WTC11 (cell line): Measurements from ENCODE around the gene PTPRG.

Experiments used
- TEAD1 ChIP-seq: sonication (generic); formaldehyde crosslinking; IDR thresholded peaks from 2 replicates; pipeline ENCODE4 v1.8.0; 2022; ENCODE audit warnings: mild to moderate bottlenecking, missing genetic modification reagents
- TF ChIP-seq, protein P1 (sequence below): fragments of 200-600 bp; IDR thresholded peaks from 2 replicates; pipeline ENCODE4 v1.8.0; 2022; ENCODE audit warnings: antibody characterized with exemption

GRCh38 chr3:61865466-61866152 lies 304.2 kb downstream of the PTPRG start:
- TF ChIP-seq TEAD1 (CRISPR knock-in tag): no peak
- TF ChIP-seq, protein P1, sequence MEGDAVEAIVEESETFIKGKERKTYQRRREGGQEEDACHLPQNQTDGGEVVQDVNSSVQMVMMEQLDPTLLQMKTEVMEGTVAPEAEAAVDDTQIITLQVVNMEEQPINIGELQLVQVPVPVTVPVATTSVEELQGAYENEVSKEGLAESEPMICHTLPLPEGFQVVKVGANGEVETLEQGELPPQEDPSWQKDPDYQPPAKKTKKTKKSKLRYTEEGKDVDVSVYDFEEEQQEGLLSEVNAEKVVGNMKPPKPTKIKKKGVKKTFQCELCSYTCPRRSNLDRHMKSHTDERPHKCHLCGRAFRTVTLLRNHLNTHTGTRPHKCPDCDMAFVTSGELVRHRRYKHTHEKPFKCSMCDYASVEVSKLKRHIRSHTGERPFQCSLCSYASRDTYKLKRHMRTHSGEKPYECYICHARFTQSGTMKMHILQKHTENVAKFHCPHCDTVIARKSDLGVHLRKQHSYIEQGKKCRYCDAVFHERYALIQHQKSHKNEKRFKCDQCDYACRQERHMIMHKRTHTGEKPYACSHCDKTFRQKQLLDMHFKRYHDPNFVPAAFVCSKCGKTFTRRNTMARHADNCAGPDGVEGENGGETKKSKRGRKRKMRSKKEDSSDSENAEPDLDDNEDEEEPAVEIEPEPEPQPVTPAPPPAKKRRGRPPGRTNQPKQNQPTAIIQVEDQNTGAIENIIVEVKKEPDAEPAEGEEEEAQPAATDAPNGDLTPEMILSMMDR: no peak
